Nephron progenitor cell (in vitro differentiated cells): Measurements from ENCODE around the gene SLC22A1.
"Not testable (repeated sequence)": the region's sequence is repeated elsewhere in the genome, so short reads cannot be mapped to it uniquely, and the experiment has no call there.

Experiments
- DNase-seq: peaks from one replicate; pipeline ENCODE4 v3.0.0; 2021
- H3K27ac Mint-ChIP-seq: 2 replicates; pipeline ENCODE4 v1.8.0; 2021; ENCODE audit warnings: mild to moderate bottlenecking, moderate library complexity, mixed read lengths
- H3K27me3 Mint-ChIP-seq: 2 replicates; pipeline ENCODE4 v1.8.0; 2021; ENCODE audit warnings: mild to moderate bottlenecking, low read depth, mixed read lengths; ENCODE audit not compliant: poor library complexity
- H3K36me3 Mint-ChIP-seq: 2 replicates; pipeline ENCODE4 v1.8.0; 2021; ENCODE audit warnings: low read depth, mixed read lengths
- H3K4me1 Mint-ChIP-seq: 2 replicates; pipeline ENCODE4 v1.8.0; 2021; ENCODE audit warnings: mixed read lengths
- H3K4me3 Mint-ChIP-seq: 2 replicates; pipeline ENCODE4 v1.8.0; 2021; ENCODE audit warnings: mild to moderate bottlenecking, moderate library complexity, mixed read lengths
- H3K9me3 Mint-ChIP-seq: 2 replicates; pipeline ENCODE4 v1.8.0; 2021; ENCODE audit warnings: mild to moderate bottlenecking, moderate library complexity, mixed read lengths
- TF ChIP-seq, protein P1 (sequence below): fragments of 200-600 bp; sonication (generic); IDR thresholded peaks from 2 replicates; pipeline ENCODE4 v1.5.0; 2021; ENCODE audit warnings: antibody characterized with exemption

Gene SLC22A1

DNA sequence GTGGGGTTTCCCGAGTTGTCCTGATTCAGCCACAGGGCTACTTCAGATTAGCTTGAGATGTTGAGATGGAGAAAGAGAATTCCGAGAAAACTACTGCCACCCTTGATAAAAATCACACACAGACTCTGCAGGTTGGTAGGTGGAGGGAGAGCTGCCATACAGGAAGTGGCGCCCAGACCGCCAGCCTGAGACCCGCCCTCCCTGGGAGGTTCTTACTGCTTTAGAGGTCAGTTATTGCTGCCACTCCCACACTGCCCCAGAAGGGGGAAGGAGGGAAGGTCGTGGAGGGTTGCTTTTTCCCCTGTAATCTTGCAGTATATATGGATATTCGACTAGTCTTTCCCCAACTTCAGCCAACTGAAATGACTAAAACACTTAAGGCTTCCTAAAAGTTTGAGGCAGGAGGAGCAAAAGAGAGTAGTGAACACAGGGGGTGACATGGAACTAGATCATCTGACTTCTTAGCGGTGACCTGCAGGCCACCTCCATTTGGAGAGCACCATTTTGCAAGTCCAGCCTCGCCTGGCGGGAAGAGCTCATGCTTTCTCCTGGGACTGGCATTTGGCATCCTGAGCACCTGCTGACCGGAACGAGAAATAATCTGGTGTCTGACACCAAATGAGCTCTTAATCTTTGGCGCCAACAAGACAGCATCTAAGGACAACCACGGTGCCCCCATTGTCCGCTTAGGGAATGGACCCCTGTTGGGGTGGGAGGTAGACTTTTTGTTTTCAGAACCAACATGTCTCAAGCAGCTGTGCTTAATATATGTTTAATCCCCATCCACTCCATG lies 35.7 kb upstream of the SLC22A1 start:
- Mint-ChIP-seq H3K27ac (no peak overlapping the region), H3K4me1 (no peaks in the 10 kb centered on the region), H3K4me3 (no peak overlapping the region), H3K27me3 (no peaks in the 10 kb centered on the region), H3K36me3 (peaks cover 66% of the 10 kb centered on the region), H3K9me3 (no peaks in the 10 kb centered on the region)
- TF ChIP-seq, protein P1, sequence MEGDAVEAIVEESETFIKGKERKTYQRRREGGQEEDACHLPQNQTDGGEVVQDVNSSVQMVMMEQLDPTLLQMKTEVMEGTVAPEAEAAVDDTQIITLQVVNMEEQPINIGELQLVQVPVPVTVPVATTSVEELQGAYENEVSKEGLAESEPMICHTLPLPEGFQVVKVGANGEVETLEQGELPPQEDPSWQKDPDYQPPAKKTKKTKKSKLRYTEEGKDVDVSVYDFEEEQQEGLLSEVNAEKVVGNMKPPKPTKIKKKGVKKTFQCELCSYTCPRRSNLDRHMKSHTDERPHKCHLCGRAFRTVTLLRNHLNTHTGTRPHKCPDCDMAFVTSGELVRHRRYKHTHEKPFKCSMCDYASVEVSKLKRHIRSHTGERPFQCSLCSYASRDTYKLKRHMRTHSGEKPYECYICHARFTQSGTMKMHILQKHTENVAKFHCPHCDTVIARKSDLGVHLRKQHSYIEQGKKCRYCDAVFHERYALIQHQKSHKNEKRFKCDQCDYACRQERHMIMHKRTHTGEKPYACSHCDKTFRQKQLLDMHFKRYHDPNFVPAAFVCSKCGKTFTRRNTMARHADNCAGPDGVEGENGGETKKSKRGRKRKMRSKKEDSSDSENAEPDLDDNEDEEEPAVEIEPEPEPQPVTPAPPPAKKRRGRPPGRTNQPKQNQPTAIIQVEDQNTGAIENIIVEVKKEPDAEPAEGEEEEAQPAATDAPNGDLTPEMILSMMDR, result no peak
- DNase-seq, result no peak

DNA sequence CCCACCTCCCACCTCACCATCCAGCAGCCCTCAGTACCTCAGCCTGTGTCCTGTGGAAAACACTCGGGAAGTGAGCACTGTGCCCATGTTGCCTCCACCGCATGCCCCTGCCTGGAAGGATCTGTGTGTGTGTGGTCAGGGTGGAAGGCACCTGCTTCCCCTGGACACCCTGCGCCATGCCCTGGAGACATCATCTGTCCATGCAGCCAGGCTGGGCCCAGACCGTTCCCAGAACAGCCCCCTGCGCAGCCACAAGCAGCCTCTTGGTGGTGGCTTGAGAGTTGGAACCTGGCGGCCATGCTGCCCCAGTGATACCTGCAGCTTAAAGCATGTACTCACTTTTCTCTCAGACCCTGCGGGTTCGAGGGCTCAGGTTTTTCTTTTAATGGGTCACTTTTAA lies 34.9 kb upstream of the SLC22A1 start:
- no peaks in the 10 kb centered on the region for H3K9me3 Mint-ChIP-seq
- H3K4me3 Mint-ChIP-seq, result no peak overlapping the region
- H3K27ac Mint-ChIP-seq, result no peak overlapping the region
- H3K27me3 Mint-ChIP-seq, result no peaks in the 10 kb centered on the region
- H3K4me1 Mint-ChIP-seq, result no peaks in the 10 kb centered on the region
- no peak for DNase-seq
- TF ChIP-seq, protein P1, result no peak
- peaks cover 57% of the 10 kb centered on the region for H3K36me3 Mint-ChIP-seq

GRCh38 chr6:160088069-160088783 lies 33.4 kb upstream of the SLC22A1 start:
- TF ChIP-seq, protein P1, result peak; percentile 53
- Mint-ChIP-seq H3K27me3 (no peaks in the 10 kb centered on the region), H3K27ac (peak overlapping the region; percentile 77), H3K4me3 (no peak overlapping the region), H3K36me3 (peaks cover 53% of the 10 kb centered on the region), H3K4me1 (no peaks in the 10 kb centered on the region), H3K9me3 (no peaks in the 10 kb centered on the region)
- DNase-seq, result peak; percentile 56

- TF ChIP-seq, protein P1, result no peak
- Mint-ChIP-seq H3K4me1 (no peaks in the 10 kb centered on the region), H3K4me3 (no peak overlapping the region), H3K9me3 (no peaks in the 10 kb centered on the region), H3K27ac (no peak overlapping the region), H3K27me3 (no peaks in the 10 kb centered on the region), H3K36me3 (peaks cover 53% of the 10 kb centered on the region)
- no peak for DNase-seq
These were observed 32.7 kb upstream of the SLC22A1 start for GRCh38 chr6:160088784-160089533.

- no peak overlapping the region for H3K4me3 Mint-ChIP-seq
- no peaks in the 10 kb centered on the region for H3K4me1 Mint-ChIP-seq
- H3K9me3 Mint-ChIP-seq, result no peaks in the 10 kb centered on the region
- H3K27me3 Mint-ChIP-seq, result no peaks in the 10 kb centered on the region
- no peak overlapping the region for H3K27ac Mint-ChIP-seq
- H3K36me3 Mint-ChIP-seq, result peaks cover 53% of the 10 kb centered on the region
- TF ChIP-seq, protein P1, result no peak
- no peak for DNase-seq
These were observed 32.1 kb upstream of the SLC22A1 start for GRCh38 chr6:160089534-160089897.

DNA sequence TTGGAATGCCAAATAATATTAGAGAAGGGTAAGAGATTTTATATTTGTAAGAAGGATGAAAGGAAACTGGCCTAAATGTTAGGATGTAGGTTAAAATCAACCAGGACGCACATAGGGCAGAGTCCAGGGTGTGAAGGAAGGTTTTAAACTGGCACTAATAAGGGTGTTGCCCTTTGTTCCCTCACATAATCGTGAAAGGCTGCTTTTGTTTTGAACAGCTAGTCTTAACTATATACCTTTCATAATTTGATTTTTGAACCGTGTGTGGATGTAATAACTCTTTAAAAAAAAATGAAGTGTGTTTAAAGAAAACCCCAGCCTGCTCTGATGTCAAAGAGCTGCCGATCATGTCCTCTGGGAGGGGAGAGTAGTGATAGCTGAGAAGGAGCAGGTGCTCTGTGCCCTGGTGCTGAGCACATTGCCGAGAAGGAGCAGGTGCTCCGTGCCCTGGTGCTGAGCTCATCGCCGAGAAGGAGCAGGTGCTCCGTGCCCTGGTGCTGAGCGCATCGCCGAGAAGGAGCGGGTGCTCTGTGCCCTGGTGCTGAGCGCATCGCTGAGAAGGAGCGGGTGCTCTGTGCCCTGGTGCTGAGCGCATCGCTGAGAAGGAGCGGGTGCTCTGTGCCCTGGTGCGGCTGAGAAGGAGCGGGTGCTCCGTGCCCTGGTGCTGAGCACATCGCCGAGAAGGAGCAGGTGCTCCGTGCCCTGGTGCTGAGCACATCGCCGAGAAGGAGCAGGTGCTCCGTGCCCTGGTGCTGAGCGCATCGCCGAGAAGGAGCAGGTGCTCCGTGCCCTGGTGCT lies 31.0 kb upstream of the SLC22A1 start:
- H3K27ac Mint-ChIP-seq, result peak overlapping the region; percentile 58
- H3K4me1 Mint-ChIP-seq, DNase-seq, H3K4me3 Mint-ChIP-seq, H3K9me3 Mint-ChIP-seq, H3K27me3 Mint-ChIP-seq: not testable (repeated sequence)
- H3K36me3 Mint-ChIP-seq, result peaks cover 49% of the 10 kb centered on the region

GRCh38 chr6:160092176-160092575 lies 29.4 kb upstream of the SLC22A1 start:
- not testable (repeated sequence) for H3K27me3 Mint-ChIP-seq, H3K4me3 Mint-ChIP-seq, DNase-seq, H3K9me3 Mint-ChIP-seq, H3K27ac Mint-ChIP-seq, H3K4me1 Mint-ChIP-seq
- H3K36me3 Mint-ChIP-seq, result peaks cover 62% of the 10 kb centered on the region
